SK-N-SH treated with all-trans-retinoic acid at 6 μM for 48 hours (cell line): ENCODE measurements around the gene IL12RB1.

Experiments used
- ARNTL ChIP-seq: fragments of 450-650 bp; formaldehyde crosslinking; IDR thresholded peaks from 2 replicates; pipeline ENCODE4 v1.5.0; 2020; ENCODE audit warnings: low read depth, mild to moderate bottlenecking, moderate library complexity, borderline replicate concordance
- ISL1 ChIP-seq: fragments of 250-450 bp; sonication (Bioruptor Pico); IDR thresholded peaks from 2 replicates; pipeline ENCODE4 v2.1.2; 2022; ENCODE audit warnings: mild to moderate bottlenecking, moderate library complexity
- TF ChIP-seq, protein P1 (sequence below): fragments of 250-450 bp; sonication (Bioruptor Pico); IDR thresholded peaks from 2 replicates; pipeline ENCODE4 v1.8.0; 2021; ENCODE audit warnings: low read depth, mild to moderate bottlenecking, moderate library complexity, borderline replicate concordance
- TF ChIP-seq, protein P2 (sequence below): fragments of 250-450 bp; sonication (Bioruptor Pico); IDR thresholded peaks from 2 replicates; pipeline ENCODE4 v1.5.1; 2020; ENCODE audit warnings: low read depth, mild to moderate bottlenecking, moderate library complexity

DNA sequence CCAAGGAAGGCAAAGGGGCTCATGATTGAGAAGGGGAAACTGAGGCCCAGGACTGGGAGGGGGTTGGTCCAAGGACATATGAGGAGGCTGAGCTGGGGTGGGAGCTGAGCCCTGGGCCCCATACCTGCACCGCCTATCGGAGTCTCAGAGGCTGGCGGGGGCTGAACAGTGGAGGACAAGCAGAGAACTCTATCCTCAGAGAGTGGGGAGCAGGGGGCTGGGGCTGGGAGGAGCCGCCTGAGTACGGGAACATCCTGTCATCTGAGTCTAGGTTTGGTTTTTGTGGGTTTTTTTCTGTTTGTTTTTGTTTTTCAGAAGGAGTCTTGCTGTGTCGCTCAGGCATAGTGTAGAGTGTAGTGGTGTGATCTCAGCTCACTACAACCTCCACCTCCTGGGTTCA, 72.5 kb downstream of the IL12RB1 start:
- TF ChIP-seq, protein P1, sequence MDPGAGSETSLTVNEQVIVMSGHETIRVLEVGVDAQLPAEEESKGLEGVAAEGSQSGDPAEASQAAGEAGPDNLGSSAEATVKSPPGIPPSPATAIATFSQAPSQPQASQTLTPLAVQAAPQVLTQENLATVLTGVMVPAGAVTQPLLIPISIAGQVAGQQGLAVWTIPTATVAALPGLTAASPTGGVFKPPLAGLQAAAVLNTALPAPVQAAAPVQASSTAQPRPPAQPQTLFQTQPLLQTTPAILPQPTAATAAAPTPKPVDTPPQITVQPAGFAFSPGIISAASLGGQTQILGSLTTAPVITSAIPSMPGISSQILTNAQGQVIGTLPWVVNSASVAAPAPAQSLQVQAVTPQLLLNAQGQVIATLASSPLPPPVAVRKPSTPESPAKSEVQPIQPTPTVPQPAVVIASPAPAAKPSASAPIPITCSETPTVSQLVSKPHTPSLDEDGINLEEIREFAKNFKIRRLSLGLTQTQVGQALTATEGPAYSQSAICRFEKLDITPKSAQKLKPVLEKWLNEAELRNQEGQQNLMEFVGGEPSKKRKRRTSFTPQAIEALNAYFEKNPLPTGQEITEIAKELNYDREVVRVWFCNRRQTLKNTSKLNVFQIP (CRISPR knock-in tag): no peak
- TF ChIP-seq, protein P2, sequence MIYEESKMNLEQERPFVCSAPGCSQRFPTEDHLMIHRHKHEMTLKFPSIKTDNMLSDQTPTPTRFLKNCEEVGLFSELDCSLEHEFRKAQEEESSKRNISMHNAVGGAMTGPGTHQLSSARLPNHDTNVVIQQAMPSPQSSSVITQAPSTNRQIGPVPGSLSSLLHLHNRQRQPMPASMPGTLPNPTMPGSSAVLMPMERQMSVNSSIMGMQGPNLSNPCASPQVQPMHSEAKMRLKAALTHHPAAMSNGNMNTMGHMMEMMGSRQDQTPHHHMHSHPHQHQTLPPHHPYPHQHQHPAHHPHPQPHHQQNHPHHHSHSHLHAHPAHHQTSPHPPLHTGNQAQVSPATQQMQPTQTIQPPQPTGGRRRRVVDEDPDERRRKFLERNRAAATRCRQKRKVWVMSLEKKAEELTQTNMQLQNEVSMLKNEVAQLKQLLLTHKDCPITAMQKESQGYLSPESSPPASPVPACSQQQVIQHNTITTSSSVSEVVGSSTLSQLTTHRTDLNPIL (CRISPR knock-in tag): no peak
- TF ChIP-seq ISL1 (CRISPR knock-in tag): no peak
- TF ChIP-seq ARNTL (CRISPR knock-in tag): no peak
